ENCODE measurements around the gene UCHL5.
"Not testable (repeated sequence)": the region's sequence is repeated elsewhere in the genome, so short reads cannot be mapped to it uniquely, and the experiment has no call there.

The UCHL5 gene

DNA sequence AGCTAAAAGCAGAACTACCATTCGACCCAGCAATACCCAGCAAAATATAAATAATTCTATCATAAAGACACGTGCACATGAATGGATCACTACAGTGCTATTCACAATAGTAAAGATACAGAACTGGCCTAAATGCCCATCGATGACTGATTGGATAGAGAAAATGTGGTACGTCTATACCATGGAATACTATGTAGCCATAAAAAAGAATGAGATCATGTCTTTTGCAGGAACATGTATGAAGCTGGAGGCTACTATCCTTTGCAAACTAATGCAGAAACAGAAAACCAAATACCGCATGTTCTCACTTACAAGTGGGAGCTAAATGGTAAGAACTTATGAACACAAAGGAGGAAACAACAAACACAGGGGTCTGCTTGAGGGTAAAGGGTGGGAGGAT, 53.4 kb downstream of the UCHL5 start:
- DNase-seq: no peak

GRCh38 chr1:192998536-192998935, 60.6 kb downstream of the UCHL5 start:
- no peak for DNase-seq

GRCh38 chr1:192994141-192994540, 65.0 kb downstream of the UCHL5 start:
- no peak for DNase-seq

DNA sequence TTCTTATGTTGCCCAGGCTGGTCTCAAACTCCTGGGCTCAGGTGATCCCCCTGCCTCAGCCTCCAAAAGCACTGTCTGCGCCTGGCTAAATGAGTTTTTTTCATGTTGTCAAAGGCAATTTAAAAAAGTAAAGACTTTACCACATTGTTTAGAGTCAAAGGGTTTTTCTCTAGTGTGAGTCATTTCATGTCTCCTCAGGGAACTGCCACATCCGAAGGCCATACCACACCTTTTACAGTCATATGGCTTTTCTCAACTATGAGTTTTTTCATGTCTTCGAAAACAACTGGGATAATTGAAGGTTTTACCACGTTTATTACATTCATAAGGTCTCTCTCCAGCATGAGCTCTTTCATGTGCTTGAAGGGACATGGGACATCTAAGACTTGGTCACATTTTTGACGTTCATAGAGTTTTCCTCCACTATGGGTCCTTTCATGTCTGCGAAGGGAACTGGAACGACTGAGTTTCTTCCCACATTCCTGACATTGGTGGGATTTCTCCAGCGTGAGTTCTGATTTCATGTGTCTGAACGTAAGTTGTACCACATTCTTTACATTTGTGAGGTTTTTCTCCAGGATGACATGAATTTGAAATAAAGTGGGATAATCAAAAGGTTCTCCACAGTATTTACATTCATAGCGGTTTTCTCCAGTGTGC, 65.6 kb downstream of the UCHL5 start:
- no peak for DNase-seq

DNA sequence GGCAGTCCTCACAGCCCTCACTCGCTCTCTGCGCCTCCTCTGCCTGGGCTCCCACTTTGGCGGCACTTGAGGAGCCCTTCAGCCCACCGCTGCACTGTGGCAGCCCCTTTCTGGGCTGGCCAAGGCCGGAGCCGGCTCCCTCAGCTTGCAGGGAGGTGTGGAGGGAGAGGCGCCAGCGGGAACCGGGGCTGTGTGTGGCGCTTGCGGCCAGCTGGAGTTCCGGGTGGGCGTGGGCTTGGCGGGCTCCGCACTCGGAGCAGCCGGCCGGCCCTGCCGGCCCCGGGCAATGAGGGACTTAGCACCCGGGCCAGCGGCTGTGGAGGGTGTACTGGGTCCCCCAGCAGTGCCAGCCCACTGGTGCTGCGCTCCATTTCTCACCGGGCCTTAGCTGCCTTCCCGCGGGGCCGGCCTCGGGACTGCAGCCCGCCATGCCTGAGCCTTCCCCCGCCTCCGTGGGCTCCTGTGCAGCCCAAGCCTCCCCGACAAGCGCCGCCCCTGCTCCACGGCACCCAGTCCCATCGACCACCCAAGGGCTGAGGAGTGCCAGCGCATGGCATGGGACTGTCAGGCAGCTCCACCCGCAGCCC, 72.3 kb downstream of the UCHL5 start:
- DNase-seq: not testable (repeated sequence)

GRCh38 chr1:192986110-192986747, 72.9 kb downstream of the UCHL5 start:
- DNase-seq: no peak

DNA sequence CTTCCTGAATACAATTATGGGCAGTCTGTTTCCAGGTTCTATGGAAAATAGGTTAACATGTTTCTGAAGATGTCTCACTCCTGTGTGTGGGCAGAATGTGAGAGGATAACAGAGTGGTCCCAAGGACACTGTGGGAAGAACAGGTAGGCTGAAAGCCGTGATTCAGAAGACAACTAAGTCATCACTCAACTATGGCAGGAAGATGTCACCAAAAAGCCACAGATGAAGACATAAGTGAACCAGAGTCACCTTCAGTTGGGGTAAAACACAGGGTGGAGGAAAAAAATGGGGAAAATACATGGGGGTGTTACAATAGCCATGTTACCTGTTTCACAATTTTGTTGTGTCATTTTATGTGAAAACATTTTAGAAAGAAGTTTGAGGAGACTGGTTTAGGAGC, 75.1 kb downstream of the UCHL5 start:
- no peak for DNase-seq

DNA sequence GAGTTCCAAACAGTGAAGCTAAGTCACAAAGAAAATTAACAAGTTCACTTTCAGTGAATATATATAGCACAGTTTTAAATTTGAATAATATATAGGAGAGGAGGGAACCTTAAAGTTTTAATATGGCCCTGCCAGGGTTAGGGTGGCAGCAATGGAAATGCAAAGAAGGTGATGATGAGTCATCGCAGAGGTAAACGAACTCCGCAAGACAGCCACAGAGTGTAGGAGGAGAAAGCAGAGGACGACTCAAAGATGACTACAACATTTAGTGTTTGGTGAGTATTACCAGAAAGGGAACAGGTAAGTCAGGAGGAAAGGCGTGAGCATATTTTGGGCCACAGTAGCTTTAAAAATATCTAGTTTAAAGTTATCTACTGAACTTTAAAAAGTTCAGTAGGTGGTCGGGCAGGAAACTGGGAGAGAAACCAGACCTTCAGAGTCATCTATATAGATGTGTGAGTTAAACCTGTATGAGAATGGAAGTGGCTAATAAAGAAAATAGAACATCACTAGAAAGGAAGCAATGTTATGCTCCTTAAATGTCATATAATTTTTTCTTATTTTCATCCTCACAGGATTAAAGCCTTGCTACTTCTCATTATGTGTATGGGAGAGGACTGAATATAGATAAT, 75.7 kb downstream of the UCHL5 start:
- no peak for DNase-seq

DNA sequence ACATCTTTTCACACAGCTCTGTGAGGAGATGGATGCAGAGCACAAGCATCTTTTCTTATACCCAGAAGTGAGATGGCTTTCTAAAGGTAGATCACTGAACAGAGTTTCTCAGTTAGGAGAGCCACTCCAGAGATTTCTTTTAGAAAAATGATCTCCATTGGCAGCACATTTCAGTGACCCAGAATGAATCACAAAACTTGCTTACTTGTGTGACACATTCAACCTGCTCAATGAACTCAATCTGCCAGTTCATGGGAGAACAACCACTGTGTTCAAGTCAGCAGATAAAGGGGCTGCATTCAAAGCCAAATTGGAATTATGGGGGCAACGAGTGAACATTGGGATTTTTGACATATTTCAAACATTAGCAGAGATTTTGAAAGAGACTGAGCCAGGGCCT, 78.3 kb downstream of the UCHL5 start:
- DNase-seq: no peak

- DNase-seq: not testable (repeated sequence)
Observed at GRCh38 chr1:192980334-192980733, 78.8 kb downstream of the UCHL5 start.

- no peak for DNase-seq
Observed at GRCh38 chr1:192979542-192979941, 79.6 kb downstream of the UCHL5 start.

- no peak for DNase-seq
Observed at GRCh38 chr1:192978195-192978710, 80.9 kb downstream of the UCHL5 start.

- no peak for DNase-seq
Observed at GRCh38 chr1:192977089-192977706, 82.0 kb downstream of the UCHL5 start.

DNA sequence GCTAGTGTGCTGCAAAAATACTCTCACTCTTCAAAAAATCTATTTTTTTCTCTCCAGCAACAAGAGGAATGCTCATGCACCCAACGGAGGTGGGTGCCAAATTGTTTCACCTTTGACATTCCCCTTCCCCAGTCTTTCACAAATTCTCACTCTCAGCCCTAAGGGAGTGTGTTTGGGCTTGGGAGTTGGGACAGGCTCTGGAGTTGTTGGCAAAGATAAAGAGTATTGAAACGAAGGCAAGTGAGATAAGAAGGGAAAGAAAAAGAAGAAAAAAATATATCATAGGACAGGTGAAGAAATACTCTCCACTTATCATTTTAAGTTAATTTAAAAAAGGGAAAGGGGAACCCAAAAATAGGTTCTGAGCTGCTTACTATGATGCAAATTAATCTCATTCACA, 82.6 kb downstream of the UCHL5 start:
- no peak for DNase-seq

DNA sequence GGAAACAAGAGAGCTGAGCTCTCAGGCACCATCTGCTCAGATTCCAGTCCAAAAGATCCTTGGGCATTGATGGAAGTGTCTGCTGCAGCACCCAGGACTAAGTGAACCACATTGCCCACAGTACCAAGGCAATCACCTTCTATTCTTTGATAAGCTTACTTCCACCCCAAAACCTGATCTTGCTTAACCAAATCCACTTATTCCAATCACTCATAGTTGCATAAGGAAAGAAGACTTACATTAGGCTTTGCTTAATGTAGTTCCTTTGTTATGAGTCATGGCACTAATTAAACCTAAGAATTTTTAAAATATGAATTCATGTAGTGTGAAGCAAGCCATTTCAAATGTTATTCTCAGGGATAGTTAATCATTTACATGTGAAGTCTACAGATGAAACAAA, 84.5 kb downstream of the UCHL5 start:
- DNase-seq: no peak

DNA sequence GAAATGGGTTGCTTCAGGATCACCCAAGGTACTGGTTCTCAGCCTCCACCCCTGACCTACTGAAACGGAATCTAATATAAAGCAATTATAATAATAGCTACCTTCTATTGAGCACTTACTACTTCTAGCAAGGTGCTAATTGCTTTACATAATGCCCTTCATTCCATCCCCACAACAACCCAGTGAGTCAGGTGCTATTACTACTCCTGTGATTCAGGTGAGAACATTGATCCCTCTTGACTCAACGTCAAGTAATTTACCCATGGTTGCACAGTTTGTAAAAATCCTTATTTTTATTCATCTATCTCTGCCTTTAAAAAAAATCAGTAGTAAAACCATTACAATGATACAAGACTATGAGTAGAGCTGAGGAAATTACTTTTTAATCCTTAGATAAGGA, 85.2 kb downstream of the UCHL5 start:
- no peak for DNase-seq

DNA sequence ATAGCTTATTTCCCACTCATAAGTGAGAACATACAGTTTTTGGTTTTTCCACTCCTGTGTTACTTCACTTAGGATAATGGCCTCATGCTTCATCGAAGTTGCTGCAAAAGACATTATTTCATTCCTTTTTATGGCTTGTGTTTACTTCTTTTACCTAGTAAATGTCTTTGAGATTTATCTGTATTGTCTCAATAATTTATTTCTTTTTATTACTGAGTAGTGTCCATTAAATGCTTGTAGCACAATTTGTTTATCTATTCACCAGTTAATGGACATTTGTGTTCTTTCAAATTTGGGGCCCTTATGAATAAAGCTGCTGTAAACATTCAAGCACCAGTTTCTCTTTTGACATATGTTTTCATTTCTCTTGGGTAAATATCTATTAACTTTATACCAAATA, 86.0 kb downstream of the UCHL5 start:
- DNase-seq: no peak

- DNase-seq: no peak
Observed at GRCh38 chr1:192969091-192969490, 90.1 kb downstream of the UCHL5 start.

DNA sequence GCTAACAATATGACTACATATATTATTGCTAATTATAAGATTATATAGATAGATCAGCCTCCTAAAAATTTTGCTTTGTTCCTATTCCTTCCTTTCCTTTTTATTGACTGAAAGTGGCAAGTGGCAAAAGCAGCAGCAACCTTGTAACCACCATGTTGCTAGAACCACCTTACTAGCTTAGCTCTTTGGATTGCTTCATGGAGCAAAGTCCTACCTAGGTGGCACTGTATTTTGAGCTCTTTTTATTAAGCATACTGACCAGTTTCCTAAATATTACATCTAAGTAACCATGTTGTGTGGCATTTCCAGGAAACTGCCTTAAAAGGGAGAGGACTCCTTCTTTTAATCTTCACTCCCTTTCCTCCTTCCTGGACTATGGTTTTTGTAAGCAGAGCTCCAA, 90.8 kb downstream of the UCHL5 start:
- no peak for DNase-seq

DNA sequence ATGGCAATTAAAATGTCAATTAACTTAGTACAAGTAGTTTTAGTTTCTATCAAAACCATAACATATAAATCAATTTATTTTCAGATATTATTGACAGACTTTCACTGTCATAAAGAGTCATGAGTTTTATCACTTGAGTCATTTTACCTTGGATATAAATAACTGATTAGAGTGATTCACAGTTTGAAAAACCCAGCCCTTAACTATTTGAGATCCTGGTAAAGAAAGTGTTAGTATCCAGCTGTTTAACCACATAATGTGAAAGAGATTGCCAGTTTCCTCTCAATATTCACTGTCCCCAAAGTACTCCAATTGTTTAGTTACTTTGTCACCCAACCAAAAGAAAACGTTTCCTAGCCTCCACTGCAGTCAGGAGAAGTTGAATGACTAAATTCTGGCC, 91.3 kb downstream of the UCHL5 start:
- DNase-seq: no peak

- no peak for DNase-seq
Observed at GRCh38 chr1:192967211-192967877, 91.8 kb downstream of the UCHL5 start.

GRCh38 chr1:192966073-192966472, 93.1 kb downstream of the UCHL5 start:
- DNase-seq: no peak

DNA sequence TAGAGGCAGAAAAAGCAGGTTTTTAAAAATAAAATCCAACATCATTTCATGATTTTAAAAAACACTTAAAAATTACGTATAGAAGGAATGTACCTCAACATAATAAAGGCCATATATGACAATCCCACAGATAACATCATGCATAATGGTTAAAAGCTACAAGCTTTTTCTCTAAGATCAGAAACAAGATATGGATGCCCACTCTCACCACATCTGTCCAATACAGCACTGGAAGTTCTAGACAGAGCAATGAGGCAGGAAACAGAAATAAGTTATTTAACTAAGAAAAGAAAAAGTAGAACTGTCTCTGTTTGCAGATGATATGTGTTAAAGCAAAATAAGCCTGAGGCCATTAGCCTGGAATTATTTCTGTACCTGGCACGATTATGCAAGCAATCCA, 96.3 kb downstream of the UCHL5 start:
- no peak for DNase-seq

Data from GOT3 (cell line).